ENCODE data around the gene GCGR.
"Not testable (repeated sequence)": the region's sequence is repeated elsewhere in the genome, so short reads cannot be mapped to it uniquely, and the experiment has no call there.

GCGR gene

GRCh38 chr17:81833160-81833920, 29.4 kb downstream of the GCGR start, which contains the start of gene MCRIP1:
MCRIP1 (minus strand) TSS chr17:81833291; CDS start chr17:81824506, 8,785 bp downstream.
- peak; percentile 52 for DNase-seq

GRCh38 chr17:81833921-81834830, 30.2 kb downstream of the GCGR start:
- no peak for DNase-seq

- DNase-seq = no peak
These were observed 30.9 kb downstream of the GCGR start, which contains the start of gene PPP1R27 for GRCh38 chr17:81834831-81835267. PPP1R27 (minus strand) TSS chr17:81835050; CDS start chr17:81834953, 97 bp downstream.

GRCh38 chr17:81837641-81838040, 33.7 kb downstream of the GCGR start:
- no peak for DNase-seq

- DNase-seq = no peak
These were observed 34.9 kb downstream of the GCGR start for GRCh38 chr17:81838753-81839255.

GRCh38 chr17:81839301-81839700, 35.4 kb downstream of the GCGR start:
- DNase-seq = no peak

GRCh38 chr17:81840059-81840458, 36.1 kb downstream of the GCGR start:
- DNase-seq = not testable (repeated sequence)

- no peak for DNase-seq
These were observed 37.2 kb downstream of the GCGR start for GRCh38 chr17:81840826-81841778.

GRCh38 chr17:81841866-81842265, 37.9 kb downstream of the GCGR start:
- no peak for DNase-seq

- no peak for DNase-seq
These were observed 38.4 kb downstream of the GCGR start for GRCh38 chr17:81842378-81842724.

- DNase-seq = no peak
These were observed 39.0 kb downstream of the GCGR start for GRCh38 chr17:81842725-81843504.

GRCh38 chr17:81843713-81844326, 39.9 kb downstream of the GCGR start:
- DNase-seq = no peak

- DNase-seq = no peak
These were observed 40.4 kb downstream of the GCGR start for GRCh38 chr17:81844327-81844851.

- no peak for DNase-seq
These were observed 40.9 kb downstream of the GCGR start for GRCh38 chr17:81844887-81845286.

- no peak for DNase-seq
These were observed 41.4 kb downstream of the GCGR start for GRCh38 chr17:81845361-81845760.

- no peak for DNase-seq
These were observed 42.2 kb downstream of the GCGR start for GRCh38 chr17:81845881-81846742.

- DNase-seq = no peak
These were observed 43.1 kb downstream of the GCGR start for GRCh38 chr17:81846743-81847689.

- DNase-seq = no peak
These were observed 45.5 kb downstream of the GCGR start for GRCh38 chr17:81849457-81849856.

GRCh38 chr17:81851423-81851822, 47.5 kb downstream of the GCGR start:
- DNase-seq = no peak
